Pons (tissue), 1 donor: Measurements from ENCODE around the gene ASCL4.
A peak's percentile ranks its signal among the peaks of the same experiment; 100 is the strongest.
"Not testable (repeated sequence)": the region's sequence is repeated elsewhere in the genome, so short reads cannot be mapped to it uniquely, and the experiment has no call there.

Experiments used
- DNase-seq: peaks from one replicate; pipeline ENCODE4 v3.0.0-alpha.2; 2016; ENCODE audit warnings: low spot score

ASCL4 gene

GRCh38 chr12:107774349-107775029 is at the start of gene ASCL4:
ASCL4 (plus strand) TSS chr12:107774704; CDS start chr12:107775219, 515 bp downstream.
- DNase-seq = no peak

GRCh38 chr12:107727327-107727726 is 47.2 kb upstream of the ASCL4 start:
- not testable (repeated sequence) for DNase-seq

GRCh38 chr12:107727742-107728141 is 46.8 kb upstream of the ASCL4 start:
- not testable (repeated sequence) for DNase-seq

- DNase-seq = peak; percentile 45
Observed at GRCh38 chr12:107730618-107731341, 43.7 kb upstream of the ASCL4 start.

GRCh38 chr12:107731366-107731765 is 43.1 kb upstream of the ASCL4 start:
- DNase-seq = no peak

GRCh38 chr12:107732365-107732764 is 42.1 kb upstream of the ASCL4 start:
- no peak for DNase-seq

- DNase-seq = no peak
Observed at GRCh38 chr12:107734139-107734538, 40.4 kb upstream of the ASCL4 start.

- no peak for DNase-seq
Observed at GRCh38 chr12:107735763-107736162, 38.7 kb upstream of the ASCL4 start.

GRCh38 chr12:107736914-107737313 is 37.6 kb upstream of the ASCL4 start:
- no peak for DNase-seq

- DNase-seq = no peak
Observed at GRCh38 chr12:107748472-107748871, 26.0 kb upstream of the ASCL4 start.

- no peak for DNase-seq
Observed at GRCh38 chr12:107749083-107749482, 25.4 kb upstream of the ASCL4 start.

GRCh38 chr12:107759410-107759809 is 15.1 kb upstream of the ASCL4 start:
- DNase-seq = no peak

- DNase-seq = no peak
Observed at GRCh38 chr12:107760207-107760808, 14.2 kb upstream of the ASCL4 start.

- peak; percentile 90 for DNase-seq
Observed at GRCh38 chr12:107760809-107761501, 13.5 kb upstream of the ASCL4 start, which contains the start of gene PRDM4. PRDM4 (minus strand) TSS chr12:107761137; CDS start chr12:107760515, 622 bp downstream.

GRCh38 chr12:107761502-107761904 is 13.0 kb upstream of the ASCL4 start:
- DNase-seq = peak; percentile 30

GRCh38 chr12:107762874-107763273 is 11.6 kb upstream of the ASCL4 start:
- DNase-seq = no peak

GRCh38 chr12:107764626-107765025 is 9.9 kb upstream of the ASCL4 start:
- DNase-seq = no peak

GRCh38 chr12:107765316-107765715 is 9.2 kb upstream of the ASCL4 start:
- no peak for DNase-seq

GRCh38 chr12:107767466-107767865 is 7.0 kb upstream of the ASCL4 start:
- no peak for DNase-seq

- no peak for DNase-seq
Observed at GRCh38 chr12:107775093-107775721, 703 bp downstream of the ASCL4 start.

- DNase-seq = no peak
Observed at GRCh38 chr12:107776171-107776570, 1.7 kb downstream of the ASCL4 start.
